K562 (cell line): ENCODE measurements around the gene ARID3A. TPM values are rescaled to one million over a fixed set of nuclear protein-coding genes. Genes with fewer than 3 reads are reported as not detected.

Source experiments
- E2F1 ChIP-seq: sonication (generic); formaldehyde crosslinking; IDR thresholded peaks from 2 replicates; pipeline ENCODE4 v1.8.1; 2023; ENCODE audit warnings: mild to moderate bottlenecking, missing genetic modification reagents, moderate library complexity
- ETV6 ChIP-seq, 3 experiments: fragments of 150-350 bp in 1 of 3; sonication (generic) in 1 of 3; formaldehyde crosslinking in 1 of 3; IDR thresholded peaks; 2 replicates each; pipeline versions ENCODE4 v1.6.1 to v1.8.0; 2014 to 2022; ENCODE audit warnings: borderline replicate concordance in 2 of 3, low read depth in 2 of 3, antibody characterized with exemption in 1 of 3, low read length in 1 of 3, mild to moderate bottlenecking in 1 of 3, missing genetic modification reagents in 1 of 3
- EWSR1 ChIP-seq: fragments of 450-650 bp; IDR thresholded peaks from 2 replicates; pipeline ENCODE4 v1.6.1; 2018; ENCODE audit warnings: borderline replicate concordance, mild to moderate bottlenecking, low read depth, moderate library complexity; ENCODE audit not compliant: partially characterized antibody
- FOXP1 ChIP-seq: sonication (generic); formaldehyde crosslinking; IDR thresholded peaks from 2 replicates; pipeline ENCODE4 v1.8.0; 2022; ENCODE audit warnings: mild to moderate bottlenecking, missing genetic modification reagents
- IFI16 ChIP-seq: fragments of 250-450 bp; sonication (Bioruptor Pico); IDR thresholded peaks from 2 replicates; pipeline ENCODE4 v2.1.2; 2022; ENCODE audit warnings: mild to moderate bottlenecking, inconsistent platforms
- KDM2B ChIP-seq: fragments of 250-450 bp; sonication (Bioruptor Pico); IDR thresholded peaks from 2 replicates; pipeline ENCODE4 v1.8.0; 2021; ENCODE audit warnings: mild to moderate bottlenecking, moderate library complexity
- MYC ChIP-seq, 2 experiments: fragments of 250-450 bp in 1 of 2; sonication (Bioruptor Pico) in 1 of 2; IDR thresholded peaks; 2 replicates each; pipeline versions ENCODE4 v1.5.1 to v1.6.1; 2012 to 2021; ENCODE audit warnings: low read depth in 2 of 2, borderline replicate concordance in 1 of 2, improper control_type of control experiment in 1 of 2, low read length in 1 of 2, mild to moderate bottlenecking in 1 of 2, moderate library complexity in 1 of 2
- NELFE ChIP-seq: IDR thresholded peaks from 2 replicates; pipeline ENCODE4 v1.6.1; 2011; ENCODE audit warnings: mild to moderate bottlenecking; ENCODE audit not compliant: insufficient read depth, insufficient read length
- PURB ChIP-seq: sonication (generic); formaldehyde crosslinking; IDR thresholded peaks from 2 replicates; pipeline ENCODE4 v1.9.0; 2021; ENCODE audit warnings: low read depth, mild to moderate bottlenecking, missing genetic modification reagents
- RB1 ChIP-seq: fragments of 450-650 bp; IDR thresholded peaks from 2 replicates; pipeline ENCODE4 v1.6.1; 2017; ENCODE audit warnings: low read depth, mild to moderate bottlenecking
- SMAD4 ChIP-seq: fragments of 250-450 bp; sonication (Bioruptor Pico); conservative IDR thresholded peaks from 2 replicates; pipeline ENCODE4 v1.8.0; 2021; ENCODE audit warnings: inconsistent platforms, mild to moderate bottlenecking, moderate library complexity
- STAT5A ChIP-seq: IDR thresholded peaks from 2 replicates; pipeline ENCODE4 v1.6.1; 2012; ENCODE audit warnings: low read length, inconsistent platforms, borderline replicate concordance
- TAF1 ChIP-seq: IDR thresholded peaks from 2 replicates; pipeline ENCODE4 v1.6.1; 2011; ENCODE audit warnings: mild to moderate bottlenecking, low read length, moderate library complexity; ENCODE audit not compliant: insufficient read depth, control insufficient read depth, severe bottlenecking; ENCODE audit errors: extremely low read depth
- XRCC3 ChIP-seq: fragments of 450-650 bp; IDR thresholded peaks from 2 replicates; pipeline ENCODE4 v1.6.1; 2017; ENCODE audit warnings: mild to moderate bottlenecking, moderate library complexity
- ZFP1 ChIP-seq: fragments of 450-650 bp; formaldehyde crosslinking; IDR thresholded peaks from 2 replicates; pipeline ENCODE4 v1.4.0; 2020; ENCODE audit warnings: mild to moderate bottlenecking, mixed read lengths
- ZMIZ1 ChIP-seq, 2 experiments: fragments of 150-350 bp in 1 of 2; IDR thresholded peaks; 2 replicates each; pipeline ENCODE4 v1.6.1; 2012 to 2016; ENCODE audit warnings: low read depth in 2 of 2, low read length in 2 of 2, mild to moderate bottlenecking in 1 of 2, moderate library complexity in 1 of 2
- ZNF23 ChIP-seq: fragments of 250-450 bp; sonication (Bioruptor Pico); IDR thresholded peaks from 2 replicates; pipeline ENCODE4 v1.4.0; 2020; ENCODE audit warnings: mild to moderate bottlenecking
- ZNF263 ChIP-seq: sonication (generic); formaldehyde crosslinking; IDR thresholded peaks from 2 replicates; pipeline ENCODE4 v1.8.0; 2022; ENCODE audit warnings: mild to moderate bottlenecking, missing genetic modification reagents, borderline replicate concordance
- polyA plus RNA-seq, 8 experiments: library from polyadenylated mRNA; depleted of rRNA in 4 of 8; stranded (reverse) in 5 of 8; unstranded in 3 of 8; fragments of >200 nt; fragmentation: Nextera tagmentation in 2 of 8; fragmentation: Illumina TruSeq in 1 of 8; extraction: Ambion mirVana in 2 of 8; extraction: Trizol in 1 of 8; gene quantifications; 2 replicates each; pipeline versions ENCODE4 v1.2.1 to v1.2.3, GENCODE V29; 2011 to 2014; ENCODE audit warnings: inconsistent platforms in 1 of 8, missing spikeins in 1 of 8
- total RNA-seq, 7 experiments: library from RNA; depleted of rRNA in 6 of 7; stranded (reverse); fragments of >200 nt in 6 of 7; fragmentation: Illumina TruSeq in 2 of 7; extraction: Trizol in 2 of 7; gene quantifications; 2 replicates each; pipeline versions ENCODE4 v1.2.1 to v1.2.3, GENCODE V29; 2011 to 2021; ENCODE audit warnings: low replicate concordance in 1 of 7
- TF ChIP-seq, protein P1 (sequence below), 2 experiments: IDR thresholded peaks; 2 replicates each; pipeline ENCODE4 v1.6.1; 2011; ENCODE audit warnings: borderline replicate concordance in 1 of 2, control low read depth in 1 of 2, low read depth in 1 of 2, low read length in 1 of 2, mild to moderate bottlenecking in 1 of 2, mixed read lengths in 1 of 2, moderate library complexity in 1 of 2; ENCODE audit not compliant: insufficient read depth in 1 of 2, insufficient read length in 1 of 2, poor library complexity in 1 of 2, severe bottlenecking in 1 of 2; ENCODE audit errors: extremely low read depth in 1 of 2

ARID3A gene
- total and polyA plus RNA-seq, 9 of the 15 experiments (the other 6 are each of a cell fraction or from before 2014, with no cell fraction given) = 1.4 to 118 (median 31.2) TPM

GRCh38 chr19:980133-980998, 54.5 kb downstream of the ARID3A start (continued):
- TF ChIP-seq, protein P1, sequence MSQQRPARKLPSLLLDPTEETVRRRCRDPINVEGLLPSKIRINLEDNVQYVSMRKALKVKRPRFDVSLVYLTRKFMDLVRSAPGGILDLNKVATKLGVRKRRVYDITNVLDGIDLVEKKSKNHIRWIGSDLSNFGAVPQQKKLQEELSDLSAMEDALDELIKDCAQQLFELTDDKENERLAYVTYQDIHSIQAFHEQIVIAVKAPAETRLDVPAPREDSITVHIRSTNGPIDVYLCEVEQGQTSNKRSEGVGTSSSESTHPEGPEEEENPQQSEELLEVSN (IDR thresholded peaks at IDR 0.05; ENCODE audit: borderline replicate concordance in 1 of 2, extremely low read depth in 1 of 2, insufficient read depth in 1 of 2, insufficient read length in 1 of 2, low read depth in 1 of 2, low read length in 1 of 2, poor library complexity in 1 of 2, severe bottlenecking in 1 of 2) = peak; percentile 36 to 57
- TF ChIP-seq RB1 (0 out of 2 replicates have a peak, but pooled peaks have one; percentile 28), TAF1 (peak; percentile 38), ZNF263 (peak; percentile 65), E2F1 (CRISPR knock-in tag) (no peak), NELFE (no peak), MYC (IDR thresholded peaks at IDR 0.05; ENCODE audit: low read depth, low read length) (peak; percentile 83), MYC (CRISPR knock-in tag; IDR thresholded peaks at IDR 0.05; ENCODE audit: borderline replicate concordance, low read depth) (0 out of 2 replicates have a peak, but pooled peaks have one; percentile 67), XRCC3 (no peak), SMAD4 (CRISPR knock-in tag) (peak; percentile 95), ZNF23 (CRISPR knock-in tag) (no peak), KDM2B (CRISPR knock-in tag) (no peak), IFI16 (CRISPR knock-in tag) (no peak), PURB (CRISPR knock-in tag) (no peak), ZFP1 (CRISPR knock-in tag) (no peak), STAT5A (peak; percentile 94), ZMIZ1 (IDR thresholded peaks at IDR 0.05; ENCODE audit: low read depth in 2 of 2, low read length in 2 of 2) (0 out of 4 replicates have a peak, but pooled peaks of 1 of the 2 experiments have one; percentile 22), FOXP1 (CRISPR knock-in tag) (peak; percentile 85), EWSR1 (no peak), ETV6 (IDR thresholded peaks at IDR 0.05; ENCODE audit: borderline replicate concordance in 1 of 2, low read depth in 2 of 2, low read length in 1 of 2) (no peak), ETV6 (CRISPR knock-in tag; IDR thresholded peaks at IDR 0.05; ENCODE audit: borderline replicate concordance) (no peak)
